ENCODE measurements around the gene FGD3. TPM values are rescaled to one million over a fixed set of nuclear protein-coding genes. Genes with fewer than 3 reads are reported as not detected.

Gene FGD3
- total and polyA plus RNA-seq, 2 of the 8 experiments (the other 6 are each of a cell fraction or from before 2014, with no cell fraction given) = 1.4 to 1.9 TPM

DNA sequence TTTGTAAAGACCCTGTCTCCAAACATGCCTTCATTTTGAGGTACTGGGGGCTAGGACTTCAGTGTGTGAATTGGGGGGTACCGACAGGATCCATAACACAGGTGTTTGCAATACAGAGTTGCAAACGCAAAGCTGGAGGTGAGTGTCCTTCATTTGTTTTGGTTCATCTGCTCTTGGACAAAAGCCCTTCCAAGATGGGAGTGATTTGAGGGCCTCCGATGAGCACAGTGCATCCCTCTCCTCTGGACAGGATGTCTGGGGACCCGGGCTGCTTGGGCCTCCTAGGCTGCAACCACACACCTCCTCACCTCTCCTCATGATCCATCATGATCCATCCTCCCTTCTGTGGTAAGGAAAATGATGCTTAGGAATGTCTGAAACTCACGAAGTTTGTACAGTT, 23.8 kb downstream of the FGD3 start:
- peak overlapping the region; percentile 67 for H4K91ac ChIP-seq (replicated peaks; ENCODE audit: insufficient read length, low read length)
- peak overlapping the region; percentile 56 for H2BK120ac ChIP-seq (replicated peaks; ENCODE audit: low read depth, low read length)
- peak overlapping the region; percentile 98 for H2BK20ac ChIP-seq (ENCODE audit: low read length)
- no peaks in the 10 kb centered on the region; the same call in 1 of the 2 replicates for H3K79me1 ChIP-seq (ENCODE audit: low read depth, low read length)
- H2AK5ac ChIP-seq (ENCODE audit: low read depth, low read length) = peak overlapping the region; percentile 20
- no peaks in the 10 kb centered on the region for H3K79me2 ChIP-seq (ENCODE audit: control insufficient read depth in 1 of 2, insufficient read depth in 2 of 2, low read length in 2 of 2)
- H3K27me3 ChIP-seq (replicated peaks in 1 of 4; ENCODE audit: control insufficient read depth in 3 of 4, extremely low read depth in 1 of 4, insufficient read depth in 3 of 4, low read length in 3 of 4) = no peaks in the 10 kb centered on the region; a peak in 1 of 7 replicates
- H4K8ac ChIP-seq (ENCODE audit: extremely low read depth, insufficient read depth, low read length) = no peak overlapping the region
- no peak overlapping the region for H3K14ac ChIP-seq (ENCODE audit: insufficient read length)
- DNase-seq (ENCODE audit: low read depth in 1 of 2, low spot score in 2 of 2) (peak in 1 of 2 experiments; percentile 46), FAIRE-seq (no peak)
- POLR2A ChIA-PET (ENCODE audit: partially characterized antibody) = interaction anchor here (1.1 kb wide), 1 partner anchor 20 kb away, joined by 3 read pairs; no protein-coding TSS in a partner anchor
- no peak for TF ChIP-seq KDM1A (IDR thresholded peaks at IDR 0.05; ENCODE audit: borderline replicate concordance, low read length)
- no peak for TF ChIP-seq RBBP5 (IDR thresholded peaks at IDR 0.05; ENCODE audit: borderline replicate concordance, low read depth, low read length)
- TF ChIP-seq TAF1 (IDR thresholded peaks at IDR 0.05; ENCODE audit: low read depth, low read length) = no peak
- TF ChIP-seq SP2 (IDR thresholded peaks at IDR 0.05; ENCODE audit: low read length) = no peak
- H2BK5ac ChIP-seq (ENCODE audit: low read depth, low read length) = peak overlapping the region; percentile 83
- H3K4me2 ChIP-seq (ENCODE audit: insufficient read depth in 1 of 2, low read depth in 2 of 2, low read length in 2 of 2) = peak overlapping the region in 1 of 2 experiments; percentile 62; a peak in 3 of 4 replicates
- CTCF ChIA-PET (ENCODE audit: partially characterized antibody) = interaction anchor here (1.1 to 1.3 kb wide), 2 partner anchors 21 to 23 kb away, joined by 3 read pairs; no protein-coding TSS in a partner anchor
- no peak overlapping the region for H3K56ac ChIP-seq (replicated peaks; ENCODE audit: insufficient read length, low read depth, low read length)
- H3K4me1 ChIP-seq (replicated peaks in 1 of 4; ENCODE audit: control insufficient read depth in 3 of 4, insufficient read depth in 4 of 4, low read length in 3 of 4) = peaks cover 16 to 37% (median 22%) of the 10 kb centered on the region in 4 experiments
- H2BK12ac ChIP-seq (ENCODE audit: low read depth, low read length) = peak overlapping the region; percentile 95
- no peaks in the 10 kb centered on the region for H3K9me3 ChIP-seq (ENCODE audit: insufficient read depth in 2 of 2, low read depth in 1 of 2, low read length in 1 of 2)
- no peak overlapping the region for H2AFZ ChIP-seq (ENCODE audit: low read length)
- H3K36me3 ChIP-seq (ENCODE audit: control insufficient read depth in 2 of 4, insufficient read depth in 4 of 4, low read length in 3 of 4) = no peaks in the 10 kb centered on the region
- peak overlapping the region; percentile 71 for H3K27ac ChIP-seq (ENCODE audit: low read depth, low read length)
- H3K18ac ChIP-seq (ENCODE audit: extremely low read depth, low read length) = peak overlapping the region; percentile 12; the same call in 1 of the 2 replicates
- H3K23me2 ChIP-seq (ENCODE audit: low read depth, low read length) = no peaks in the 10 kb centered on the region; the same call in 1 of the 2 replicates
- no peaks in the 10 kb centered on the region for H4K20me1 ChIP-seq (replicated peaks in 1 of 2; ENCODE audit: control insufficient read depth in 1 of 2, insufficient read depth in 2 of 2, low read length in 2 of 2)
- H3K23ac ChIP-seq (ENCODE audit: insufficient read length) = no peak overlapping the region
- H3K9ac ChIP-seq (replicated peaks in 1 of 4; ENCODE audit: extremely low read depth in 1 of 4, low read depth in 3 of 4, low read length in 3 of 4) = 0 out of 7 replicates have a peak overlapping the region, but pooled peaks of 1 of the 4 experiments have one; percentile 11
- peak overlapping the region; percentile 42 for H3K4ac ChIP-seq (replicated peaks; ENCODE audit: insufficient read length, low read depth, low read length)
- H2BK15ac ChIP-seq (ENCODE audit: low read length) = no peak overlapping the region
- 74% methylated on average over 4 of the region's 5 CpGs; no CpG with 5 or more reads in 1 of the 2 experiments for WGBS, 2 experiments (ENCODE audit: extremely low coverage in 1 of 2, insufficient coverage in 1 of 2, insufficient read length in 1 of 2, insufficient replicate concordance in 2 of 2, low coverage in 1 of 2, low lambda C conversion rate in 2 of 2, missing lambda C conversion rate in 1 of 2)
- no peak overlapping the region for H3K4me3 ChIP-seq (ENCODE audit: extremely low read depth in 1 of 4, insufficient read depth in 2 of 4, low read depth in 3 of 4, low read length in 4 of 4)
- H4K5ac ChIP-seq (ENCODE audit: insufficient read length, low read depth, low read length) = peak overlapping the region; percentile 96

All from H1 (cell line).